Measurements from ENCODE around the gene KRTAP10-9. TPM values are rescaled to one million over a fixed set of nuclear protein-coding genes. Genes with fewer than 3 reads are reported as not detected.
"Not testable (repeated sequence)": the region's sequence is repeated elsewhere in the genome, so short reads cannot be mapped to it uniquely, and the experiment has no call there.

The KRTAP10-9 gene
- total and polyA plus RNA-seq, 10 donors = not detected

DNA sequence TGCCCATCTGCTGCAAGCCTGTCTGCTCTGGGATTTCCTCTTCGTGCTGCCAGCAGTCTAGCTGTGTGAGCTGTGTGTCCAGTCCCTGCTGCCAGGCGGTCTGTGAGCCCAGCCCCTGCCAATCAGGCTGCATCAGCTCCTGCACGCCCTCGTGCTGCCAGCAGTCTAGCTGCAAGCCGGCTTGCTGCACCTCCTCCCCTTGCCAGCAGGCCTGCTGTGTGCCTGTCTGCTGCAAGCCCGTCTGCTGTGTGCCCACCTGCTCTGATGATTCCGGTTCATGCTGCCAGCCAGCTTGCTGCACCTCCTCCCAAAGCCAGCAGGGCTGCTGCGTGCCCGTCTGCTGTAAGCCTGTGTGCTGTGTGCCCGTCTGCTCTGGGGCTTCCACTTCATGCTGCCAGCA is 25.8 kb upstream of the KRTAP10-9 start:
- not testable (repeated sequence) for H3K27ac ChIP-seq, DNase-seq, H3K4me1 ChIP-seq, H3K36me3 ChIP-seq, H3K4me3 ChIP-seq
- WGBS, 5 donors = 65 to 81% (median 76%) methylated on average over 1 to 10 of the region's 10 CpGs
- Histone ChIP-seq H3K27me3 (replicated peaks in 1 of 7) (peaks cover 0 to 46% (median 21%) of the 10 kb centered on the region in 7 donors), H3K9me3 (peaks cover 0 to 17% (median 4%) of the 10 kb centered on the region in 8 donors)
- intact Hi-C loops (cut with DNase I; ENCODE audit: low total_unique reads) = loop anchor here (5.0 kb wide), 1 partner anchor 131 kb away; no protein-coding TSS in a partner anchor

DNA sequence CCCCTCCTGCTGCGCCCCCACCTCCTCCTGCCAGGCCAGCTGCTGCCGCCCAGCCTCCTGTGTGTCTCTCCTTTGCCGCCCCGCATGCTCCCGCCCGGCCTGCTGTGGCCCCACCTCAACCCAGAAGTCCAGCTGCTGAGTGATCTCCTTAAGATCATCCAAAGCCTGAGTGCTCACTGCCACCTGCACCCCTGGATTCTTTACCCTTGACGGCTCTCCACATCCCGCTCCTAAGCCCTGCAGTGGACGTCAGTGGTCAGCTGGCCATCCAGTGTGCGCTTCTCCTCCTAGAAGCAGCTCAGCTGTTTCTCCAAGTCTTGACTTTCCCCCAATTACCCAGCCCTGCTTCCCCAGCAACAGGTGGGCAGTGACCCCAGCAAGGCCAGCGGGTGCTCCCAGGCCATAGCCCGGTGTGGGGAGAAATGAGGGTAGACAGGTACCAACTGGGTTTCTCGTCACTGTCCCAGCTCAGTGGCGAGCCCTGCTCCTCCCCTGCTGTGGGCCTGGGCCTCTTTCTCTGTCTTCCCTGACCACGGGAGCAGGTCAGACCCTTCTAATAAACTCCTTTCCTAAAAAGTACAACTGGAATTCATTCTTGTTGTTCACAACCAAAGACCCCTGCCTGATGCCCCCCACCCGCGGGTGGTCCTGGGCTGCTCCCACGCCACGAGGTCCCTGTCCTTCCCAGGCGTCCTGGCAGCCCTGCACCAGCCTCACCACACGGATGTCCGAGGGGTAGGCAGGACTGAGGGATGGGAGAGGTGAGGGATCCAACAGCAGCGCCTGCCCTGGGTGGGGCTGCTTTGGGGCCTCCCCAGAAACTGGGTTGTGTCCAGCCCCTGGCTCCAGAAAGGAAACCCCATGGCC is 25.1 kb upstream of the KRTAP10-9 start:
- 73 to 83% (median 79%) methylated on average over 22 to 23 of the region's 23 CpGs for WGBS, 5 donors
- intact Hi-C loops (cut with DNase I; ENCODE audit: low total_unique reads) = loop anchor here (5.0 kb wide), 1 partner anchor 130 kb away; no protein-coding TSS in a partner anchor
- Histone ChIP-seq H3K36me3 (no peaks in the 10 kb centered on the region), H3K9me3 (peaks cover 0 to 23% (median 4%) of the 10 kb centered on the region in 8 donors), H3K4me3 (no peak overlapping the region), H3K27ac (no peak overlapping the region), H3K27me3 (replicated peaks in 1 of 7) (peaks cover 0 to 46% (median 21%) of the 10 kb centered on the region in 7 donors), H3K4me1 (no peaks in the 10 kb centered on the region)
- no peak for DNase-seq
- TF ChIP-seq, protein P1, sequence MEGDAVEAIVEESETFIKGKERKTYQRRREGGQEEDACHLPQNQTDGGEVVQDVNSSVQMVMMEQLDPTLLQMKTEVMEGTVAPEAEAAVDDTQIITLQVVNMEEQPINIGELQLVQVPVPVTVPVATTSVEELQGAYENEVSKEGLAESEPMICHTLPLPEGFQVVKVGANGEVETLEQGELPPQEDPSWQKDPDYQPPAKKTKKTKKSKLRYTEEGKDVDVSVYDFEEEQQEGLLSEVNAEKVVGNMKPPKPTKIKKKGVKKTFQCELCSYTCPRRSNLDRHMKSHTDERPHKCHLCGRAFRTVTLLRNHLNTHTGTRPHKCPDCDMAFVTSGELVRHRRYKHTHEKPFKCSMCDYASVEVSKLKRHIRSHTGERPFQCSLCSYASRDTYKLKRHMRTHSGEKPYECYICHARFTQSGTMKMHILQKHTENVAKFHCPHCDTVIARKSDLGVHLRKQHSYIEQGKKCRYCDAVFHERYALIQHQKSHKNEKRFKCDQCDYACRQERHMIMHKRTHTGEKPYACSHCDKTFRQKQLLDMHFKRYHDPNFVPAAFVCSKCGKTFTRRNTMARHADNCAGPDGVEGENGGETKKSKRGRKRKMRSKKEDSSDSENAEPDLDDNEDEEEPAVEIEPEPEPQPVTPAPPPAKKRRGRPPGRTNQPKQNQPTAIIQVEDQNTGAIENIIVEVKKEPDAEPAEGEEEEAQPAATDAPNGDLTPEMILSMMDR (IDR thresholded peaks at IDR 0.05 in 8 of 11, conservative IDR thresholded peaks at IDR 0.05 in 3 of 11) = no peak
- TF ChIP-seq POLR2A (IDR thresholded peaks at IDR 0.05) (no peak), POLR2AphosphoS5 (IDR thresholded peaks at IDR 0.05) (no peak)

GRCh38 chr21:44602463-44602850 is 24.4 kb upstream of the KRTAP10-9 start:
- 79 to 100% (median 85%) methylated on average over 1 to 20 of the region's 21 CpGs for WGBS, 5 donors
- intact Hi-C loops (cut with DNase I; ENCODE audit: low total_unique reads) = loop anchor here (5.0 kb wide), 1 partner anchor 130 kb away; no protein-coding TSS in a partner anchor
- TF ChIP-seq, protein P1 (IDR thresholded peaks at IDR 0.05 in 8 of 11, conservative IDR thresholded peaks at IDR 0.05 in 3 of 11) = no peak
- no peak for TF ChIP-seq POLR2AphosphoS5 (IDR thresholded peaks at IDR 0.05)
- no peak for TF ChIP-seq POLR2A (IDR thresholded peaks at IDR 0.05)
- DNase-seq = no peak
- H3K36me3 ChIP-seq = no peaks in the 10 kb centered on the region
- H3K9me3 ChIP-seq = peaks cover 0 to 23% (median 4%) of the 10 kb centered on the region in 8 donors
- no peak overlapping the region for H3K27ac ChIP-seq
- H3K4me3 ChIP-seq = no peak overlapping the region
- no peaks in the 10 kb centered on the region for H3K4me1 ChIP-seq
- H3K27me3 ChIP-seq (replicated peaks in 1 of 7) = peaks cover 0 to 46% (median 21%) of the 10 kb centered on the region in 7 donors

DNA sequence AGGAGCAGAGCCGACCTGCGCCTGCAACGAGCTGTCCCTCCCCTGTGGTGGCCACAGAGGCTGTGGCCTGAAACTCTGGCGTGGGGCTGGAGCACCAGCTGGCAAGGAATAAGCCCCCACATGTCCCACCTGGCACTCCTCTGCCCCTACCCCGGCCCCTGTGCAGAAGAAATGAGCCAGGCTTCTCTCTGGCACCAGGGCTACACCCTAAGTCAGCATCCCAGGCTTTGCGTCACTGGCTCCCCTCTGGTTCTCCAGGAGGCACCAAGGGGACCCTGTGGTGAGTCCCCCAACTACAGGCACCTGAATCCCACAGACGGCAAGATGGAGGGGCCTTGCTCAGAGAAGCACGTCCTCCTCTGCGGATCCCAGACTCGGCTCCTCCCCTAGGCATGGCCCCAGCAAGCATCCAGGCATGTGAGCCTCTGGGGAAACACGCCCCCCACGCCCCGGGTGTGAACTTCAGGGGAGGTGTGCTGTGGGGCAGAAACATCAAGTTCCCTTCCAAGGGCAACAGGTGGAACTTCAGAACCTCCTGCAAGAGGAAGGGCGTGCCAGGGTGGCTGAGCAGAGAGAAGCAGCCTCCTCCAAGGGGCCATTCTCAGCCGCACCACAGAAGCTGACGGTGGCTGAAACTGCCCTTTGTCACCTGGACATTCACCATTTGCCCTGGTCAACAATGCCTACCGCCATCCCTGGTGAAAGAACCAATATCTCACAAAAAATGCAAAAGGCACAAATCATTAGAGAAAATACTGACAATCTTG is 23.6 kb upstream of the KRTAP10-9 start:
- peaks cover 0 to 42% (median 21%) of the 10 kb centered on the region in 7 donors for H3K27me3 ChIP-seq (replicated peaks in 1 of 7)
- intact Hi-C loops (cut with DNase I; ENCODE audit: low total_unique reads) = loop anchor here (5.0 kb wide), 1 partner anchor 129 kb away; no protein-coding TSS in a partner anchor
- no peak for DNase-seq

More for the DNA sequence above, 23.6 kb upstream of the KRTAP10-9 start:
- H3K36me3 ChIP-seq = no peaks in the 10 kb centered on the region
- no peaks in the 10 kb centered on the region for H3K4me1 ChIP-seq
- 53 to 67% (median 56%) methylated on average over 17 of the region's 17 CpGs for WGBS, 5 donors
- no peak overlapping the region for H3K4me3 ChIP-seq
- no peak overlapping the region for H3K27ac ChIP-seq
- peaks cover 0 to 23% (median 4%) of the 10 kb centered on the region in 8 donors for H3K9me3 ChIP-seq
- no peak for TF ChIP-seq POLR2A (IDR thresholded peaks at IDR 0.05)
- no peak for TF ChIP-seq POLR2AphosphoS5 (IDR thresholded peaks at IDR 0.05)
- TF ChIP-seq, protein P1 (IDR thresholded peaks at IDR 0.05 in 8 of 11, conservative IDR thresholded peaks at IDR 0.05 in 3 of 11) = no peak
